GM10847 (cell line): ENCODE measurements around the gene MYOF.

Experiments
- POLR2A ChIP-seq: IDR thresholded peaks from 2 replicates; pipeline ENCODE4 v1.6.1; 2011; ENCODE audit not compliant: insufficient read length; ENCODE audit errors: extremely low read depth

The MYOF gene

GRCh38 chr10:93330824-93331223 is 151.3 kb downstream of the MYOF start:
- no peak for TF ChIP-seq POLR2A

GRCh38 chr10:93319896-93320295 is 162.2 kb downstream of the MYOF start:
- TF ChIP-seq POLR2A = no peak

DNA sequence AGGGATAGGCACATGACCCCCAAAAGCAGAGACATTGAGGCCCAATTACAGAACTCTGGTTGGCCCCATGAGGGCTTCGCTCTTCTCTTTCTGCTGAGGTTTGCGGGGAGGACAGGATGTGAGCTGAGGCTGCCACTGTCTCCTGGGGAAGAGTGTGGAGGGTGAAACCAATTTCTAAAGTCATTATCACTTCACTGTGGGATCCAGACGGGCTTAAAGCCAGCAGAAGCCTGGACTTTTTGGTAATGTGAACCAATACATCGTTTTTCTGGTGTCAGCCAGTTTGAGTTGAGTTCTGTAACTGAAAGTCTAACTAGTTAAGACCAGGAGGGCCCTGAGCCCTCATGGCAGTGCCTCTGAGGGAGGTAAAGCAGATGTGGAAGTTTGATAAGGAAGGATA is 163.0 kb downstream of the MYOF start:
- no peak for TF ChIP-seq POLR2A

- no peak for TF ChIP-seq POLR2A
These were observed 166.9 kb downstream of the MYOF start for GRCh38 chr10:93315246-93315645.

GRCh38 chr10:93313798-93314197 is 168.3 kb downstream of the MYOF start:
- TF ChIP-seq POLR2A = no peak

DNA sequence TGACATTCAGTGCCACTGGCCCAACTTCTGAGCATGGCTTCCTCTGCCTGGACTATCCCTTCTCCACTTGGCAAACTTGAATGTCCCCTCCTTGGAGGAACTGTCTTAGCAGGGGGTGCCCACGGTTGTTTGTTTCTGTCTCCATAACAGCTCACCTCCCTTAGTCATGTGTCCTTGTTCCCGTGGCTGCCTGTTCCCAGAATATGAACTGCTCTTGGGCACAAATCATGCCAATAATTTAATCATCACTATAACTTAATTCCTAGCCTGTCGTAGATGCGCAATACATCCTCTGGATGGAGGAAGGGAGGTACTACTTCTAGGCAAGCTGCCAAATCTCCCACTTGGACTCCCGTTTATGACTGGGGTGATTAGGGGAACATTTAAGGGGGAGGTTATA is 173.1 kb downstream of the MYOF start:
- no peak for TF ChIP-seq POLR2A

- no peak for TF ChIP-seq POLR2A
These were observed 177.0 kb downstream of the MYOF start for GRCh38 chr10:93305122-93305521.

DNA sequence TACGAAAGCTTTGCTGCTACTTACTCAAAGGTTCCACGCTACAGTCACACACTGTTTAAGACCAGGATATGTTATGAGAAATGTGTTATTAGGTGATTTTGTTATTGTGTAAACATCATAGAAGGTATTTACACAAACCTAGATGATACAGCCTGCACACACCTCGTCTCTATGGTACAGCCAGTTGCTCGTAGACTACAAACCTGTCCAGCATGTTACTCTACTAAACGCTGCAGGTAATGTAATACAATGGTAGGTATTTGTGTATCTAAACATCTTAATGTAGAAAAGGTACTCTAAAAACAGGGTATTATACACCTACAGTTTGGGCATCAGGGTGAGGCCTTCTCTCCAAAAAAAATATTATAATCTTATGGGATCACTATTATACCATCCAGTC is 181.2 kb downstream of the MYOF start:
- no peak for TF ChIP-seq POLR2A

DNA sequence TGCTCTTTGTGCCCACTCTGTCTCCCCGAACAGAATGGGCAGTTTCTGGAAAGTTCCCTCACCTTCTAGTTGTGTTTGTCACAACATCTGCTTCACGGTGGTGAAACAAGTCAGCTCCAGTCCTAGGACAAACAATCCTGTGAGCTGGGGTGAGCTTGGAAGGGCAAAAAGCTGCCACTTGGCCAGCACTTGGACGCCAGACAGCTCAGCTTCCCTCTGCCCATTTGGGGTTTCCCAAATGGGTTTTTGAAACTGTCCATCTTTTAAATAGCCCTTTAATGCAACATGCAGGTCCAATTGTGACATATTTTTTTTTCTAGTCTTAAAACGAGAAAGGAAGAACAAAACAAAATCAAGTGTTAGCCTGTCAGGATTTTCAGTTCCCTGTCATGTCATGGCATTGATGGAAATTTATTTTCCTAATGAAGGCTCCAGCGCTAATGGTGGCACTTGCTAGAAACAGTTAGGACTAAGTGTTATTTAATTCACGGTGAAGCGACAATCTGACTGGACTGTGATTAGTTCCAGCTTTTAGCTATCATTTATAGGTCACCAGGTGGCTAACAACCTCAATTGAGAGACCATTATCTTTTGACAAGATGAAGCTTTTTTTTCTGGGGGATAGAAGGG is 181.7 kb downstream of the MYOF start:
- TF ChIP-seq POLR2A = no peak

DNA sequence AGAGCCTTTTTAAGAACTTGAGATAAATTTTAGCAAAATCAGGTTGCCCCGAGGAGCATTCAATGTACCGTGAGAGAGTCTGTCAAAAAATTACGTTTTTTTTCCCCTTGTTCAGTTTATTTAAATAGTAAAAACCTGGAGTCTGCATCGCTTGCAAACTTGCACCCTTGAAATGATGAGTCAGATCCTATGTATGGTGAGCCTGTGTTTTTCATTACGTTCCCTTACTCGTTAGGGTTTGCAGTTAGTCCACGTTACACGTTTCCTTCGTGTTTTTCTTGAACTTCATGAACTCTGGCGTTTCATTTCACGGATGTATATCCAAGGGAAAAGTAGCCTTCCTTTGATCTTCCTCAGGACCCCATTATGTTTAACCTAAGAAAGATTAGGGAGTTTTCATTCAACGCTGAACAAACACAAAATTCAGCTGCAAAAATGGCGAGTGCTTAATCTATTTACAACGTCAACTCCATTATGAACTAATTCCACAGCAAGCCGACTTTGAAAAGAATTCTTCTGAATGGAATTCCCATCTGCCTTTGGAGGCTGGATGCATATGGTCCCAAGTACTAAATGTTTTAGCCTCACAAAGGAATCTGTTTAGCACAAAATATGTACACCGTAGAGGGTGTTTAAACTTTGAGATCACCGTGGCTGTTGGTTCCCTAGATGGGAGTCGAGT is 182.4 kb downstream of the MYOF start:
- no peak for TF ChIP-seq POLR2A

- no peak for TF ChIP-seq POLR2A
These were observed 182.9 kb downstream of the MYOF start for GRCh38 chr10:93299195-93299594.

GRCh38 chr10:93296151-93296550 is 186.0 kb downstream of the MYOF start:
- TF ChIP-seq POLR2A = no peak

DNA sequence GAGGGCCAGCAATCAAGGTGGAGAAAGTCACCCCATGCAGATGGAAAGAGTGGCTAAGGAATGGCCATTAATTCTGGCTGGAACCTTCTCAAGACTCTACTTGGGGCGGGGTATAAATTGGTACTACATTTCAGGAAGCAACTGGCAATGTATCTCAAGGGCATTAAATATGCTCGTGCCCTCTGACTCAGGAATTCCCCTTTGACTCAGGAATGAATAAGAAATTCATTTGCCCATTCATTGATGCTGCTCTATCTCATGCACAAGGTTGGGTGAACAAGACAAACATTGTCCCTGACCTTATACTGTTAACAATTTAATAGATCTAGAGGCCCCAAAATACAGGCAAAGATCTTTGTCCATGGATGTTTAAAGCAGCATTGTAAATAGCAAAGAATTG is 188.1 kb downstream of the MYOF start:
- TF ChIP-seq POLR2A = no peak

GRCh38 chr10:93290661-93291354 is 191.3 kb downstream of the MYOF start:
- TF ChIP-seq POLR2A = no peak

- no peak for TF ChIP-seq POLR2A
These were observed 193.2 kb downstream of the MYOF start for GRCh38 chr10:93288679-93289634.
